Measurements from ENCODE around the gene ELOB.
A peak's percentile ranks its signal among the peaks of the same experiment; 100 is the strongest.

The ELOB gene

DNA sequence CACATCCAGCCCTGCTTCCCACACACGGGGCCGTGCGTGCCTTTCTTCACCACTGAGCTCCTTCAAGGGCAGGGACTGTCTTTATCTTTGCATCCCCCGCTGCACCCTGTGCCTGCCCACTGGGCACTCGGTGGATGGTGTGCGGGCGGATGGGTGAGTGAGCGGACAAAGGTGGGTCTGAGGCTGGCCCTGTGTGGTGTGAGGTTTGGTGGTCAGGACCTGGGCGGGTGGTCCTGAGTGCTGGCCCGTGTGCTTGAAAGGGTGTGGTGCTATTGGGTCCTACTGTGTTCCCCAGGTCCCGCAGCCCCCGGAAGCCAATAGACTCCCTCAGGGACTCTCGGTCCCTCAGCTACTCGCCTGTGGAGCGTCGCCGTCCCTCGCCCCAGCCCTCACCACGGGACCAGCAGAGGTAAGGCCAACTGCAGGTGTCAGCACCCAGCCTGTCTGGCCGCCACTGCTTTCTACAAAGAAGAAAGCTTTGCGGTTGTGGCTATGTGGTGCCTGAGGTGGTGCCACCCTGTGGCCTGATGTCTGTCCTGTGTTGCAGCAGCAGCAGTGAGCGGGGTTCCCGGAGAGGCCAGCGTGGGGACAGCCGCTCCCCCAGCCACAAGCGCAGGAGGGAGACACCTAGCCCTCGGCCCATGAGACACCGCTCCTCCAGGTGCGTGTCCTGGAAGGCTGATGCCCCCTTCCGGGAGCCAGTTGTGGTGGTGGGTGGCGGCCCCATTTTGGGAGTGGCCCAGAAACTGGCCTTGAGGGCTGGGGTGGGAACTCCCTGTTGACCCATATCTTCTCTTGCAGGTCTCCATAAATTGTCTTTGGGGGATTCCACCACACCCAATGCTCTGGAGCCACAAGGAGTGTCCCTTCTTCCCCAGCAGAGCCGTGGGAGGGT, 6.8 kb downstream of the ELOB start (continued):
- 0 out of 2 replicates have a peak, but pooled peaks have one; percentile 23 for TF ChIP-seq ZBTB48 (tag by site-specific recombination; IDR thresholded peaks at IDR 0.05)
- TF ChIP-seq EGR2 (tag by site-specific recombination; IDR thresholded peaks at IDR 0.05; ENCODE audit: low read depth) = peak; percentile 90
- TF ChIP-seq, protein P1, sequence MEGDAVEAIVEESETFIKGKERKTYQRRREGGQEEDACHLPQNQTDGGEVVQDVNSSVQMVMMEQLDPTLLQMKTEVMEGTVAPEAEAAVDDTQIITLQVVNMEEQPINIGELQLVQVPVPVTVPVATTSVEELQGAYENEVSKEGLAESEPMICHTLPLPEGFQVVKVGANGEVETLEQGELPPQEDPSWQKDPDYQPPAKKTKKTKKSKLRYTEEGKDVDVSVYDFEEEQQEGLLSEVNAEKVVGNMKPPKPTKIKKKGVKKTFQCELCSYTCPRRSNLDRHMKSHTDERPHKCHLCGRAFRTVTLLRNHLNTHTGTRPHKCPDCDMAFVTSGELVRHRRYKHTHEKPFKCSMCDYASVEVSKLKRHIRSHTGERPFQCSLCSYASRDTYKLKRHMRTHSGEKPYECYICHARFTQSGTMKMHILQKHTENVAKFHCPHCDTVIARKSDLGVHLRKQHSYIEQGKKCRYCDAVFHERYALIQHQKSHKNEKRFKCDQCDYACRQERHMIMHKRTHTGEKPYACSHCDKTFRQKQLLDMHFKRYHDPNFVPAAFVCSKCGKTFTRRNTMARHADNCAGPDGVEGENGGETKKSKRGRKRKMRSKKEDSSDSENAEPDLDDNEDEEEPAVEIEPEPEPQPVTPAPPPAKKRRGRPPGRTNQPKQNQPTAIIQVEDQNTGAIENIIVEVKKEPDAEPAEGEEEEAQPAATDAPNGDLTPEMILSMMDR (tag by site-specific recombination; IDR thresholded peaks at IDR 0.05) = peak; percentile 78
- TF ChIP-seq, protein P2, sequence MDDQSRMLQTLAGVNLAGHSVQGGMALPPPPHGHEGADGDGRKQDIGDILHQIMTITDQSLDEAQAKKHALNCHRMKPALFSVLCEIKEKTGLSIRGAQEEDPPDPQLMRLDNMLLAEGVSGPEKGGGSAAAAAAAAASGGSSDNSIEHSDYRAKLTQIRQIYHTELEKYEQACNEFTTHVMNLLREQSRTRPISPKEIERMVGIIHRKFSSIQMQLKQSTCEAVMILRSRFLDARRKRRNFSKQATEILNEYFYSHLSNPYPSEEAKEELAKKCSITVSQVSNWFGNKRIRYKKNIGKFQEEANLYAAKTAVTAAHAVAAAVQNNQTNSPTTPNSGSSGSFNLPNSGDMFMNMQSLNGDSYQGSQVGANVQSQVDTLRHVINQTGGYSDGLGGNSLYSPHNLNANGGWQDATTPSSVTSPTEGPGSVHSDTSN (CRISPR knock-in tag; IDR thresholded peaks at IDR 0.05) = no peak
- TF ChIP-seq, protein P3, sequence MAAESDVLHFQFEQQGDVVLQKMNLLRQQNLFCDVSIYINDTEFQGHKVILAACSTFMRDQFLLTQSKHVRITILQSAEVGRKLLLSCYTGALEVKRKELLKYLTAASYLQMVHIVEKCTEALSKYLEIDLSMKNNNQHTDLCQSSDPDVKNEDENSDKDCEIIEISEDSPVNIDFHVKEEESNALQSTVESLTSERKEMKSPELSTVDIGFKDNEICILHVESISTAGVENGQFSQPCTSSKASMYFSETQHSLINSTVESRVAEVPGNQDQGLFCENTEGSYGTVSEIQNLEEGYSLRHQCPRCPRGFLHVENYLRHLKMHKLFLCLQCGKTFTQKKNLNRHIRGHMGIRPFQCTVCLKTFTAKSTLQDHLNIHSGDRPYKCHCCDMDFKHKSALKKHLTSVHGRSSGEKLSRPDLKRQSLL (tag by site-specific recombination; IDR thresholded peaks at IDR 0.05) = 0 out of 2 replicates have a peak, but pooled peaks have one; percentile 10

GRCh38 chr16:2769675-2770056, 7.4 kb downstream of the ELOB start:
- H3K9me3 ChIP-seq (ENCODE audit: control insufficient read depth, insufficient read depth, low read depth, low read length) = no peaks in the 10 kb centered on the region
- H3K36me3 ChIP-seq (ENCODE audit: control insufficient read depth in 2 of 2, insufficient read depth in 1 of 2, low read length in 2 of 2) = peaks cover 14 to 98% of the 10 kb centered on the region in 2 experiments
- ChIA-PET POLR2A (interaction anchor here (0.5 to 1.4 kb wide), 2 partner anchors 17 to 33 kb away, joined by 5 read pairs; partner anchors contain the start of gene SRRM2), CTCF (interaction anchor here (0.6 to 1.7 kb wide), 3 partner anchors 16 to 114 kb away, joined by 3 read pairs; partner anchors contain the start of gene FLYWCH2)
- no peaks in the 10 kb centered on the region; the same call in 1 of the 2 replicates for H3K4me1 ChIP-seq (ENCODE audit: control insufficient read depth, insufficient read depth, low read length)
- peak overlapping the region; percentile 52; the same call in 1 of the 2 replicates for H3K27ac ChIP-seq (ENCODE audit: extremely low read depth, low read depth, low read length)
- H3K4me3 ChIP-seq (ENCODE audit: low read depth, low read length) = no peak overlapping the region
- TF ChIP-seq ZNF24 (tag by site-specific recombination; IDR thresholded peaks at IDR 0.05) (no peak), ZNF433 (tag by site-specific recombination; IDR thresholded peaks at IDR 0.05; ENCODE audit: low read depth) (no peak), ZNF335 (tag by site-specific recombination; conservative IDR thresholded peaks at IDR 0.05) (no peak), ZNF2 (tag by site-specific recombination; IDR thresholded peaks at IDR 0.05) (no peak), KLF1 (tag by site-specific recombination; IDR thresholded peaks at IDR 0.05) (peak; percentile 96), ZNF530 (tag by site-specific recombination; IDR thresholded peaks at IDR 0.05; ENCODE audit: low read depth) (no peak), ZNF626 (tag by site-specific recombination; IDR thresholded peaks at IDR 0.05) (no peak), ZNF600 (tag by site-specific recombination; IDR thresholded peaks at IDR 0.05) (peak; percentile 75), GFI1B (tag by site-specific recombination; IDR thresholded peaks at IDR 0.05) (no peak), SP2 (tag by site-specific recombination; IDR thresholded peaks at IDR 0.05) (peak; percentile 45), ZNF16 (tag by site-specific recombination; IDR thresholded peaks at IDR 0.05; ENCODE audit: low read depth) (no peak), ZNF404 (tag by site-specific recombination; IDR thresholded peaks at IDR 0.05) (no peak), ZNF514 (tag by site-specific recombination; IDR thresholded peaks at IDR 0.05) (no peak), HOXD13 (CRISPR knock-in tag; IDR thresholded peaks at IDR 0.05; ENCODE audit: borderline replicate concordance) (no peak), SP3 (tag by site-specific recombination; IDR thresholded peaks at IDR 0.05) (peak; percentile 45; the same call in 1 of the 2 replicates), ZBTB26 (tag by site-specific recombination; optimal IDR thresholded peaks at IDR 0.05) (no peak), ZNF391 (tag by site-specific recombination; IDR thresholded peaks at IDR 0.05; ENCODE audit: borderline replicate concordance, low read depth) (no peak)
- TF ChIP-seq, protein P4, sequence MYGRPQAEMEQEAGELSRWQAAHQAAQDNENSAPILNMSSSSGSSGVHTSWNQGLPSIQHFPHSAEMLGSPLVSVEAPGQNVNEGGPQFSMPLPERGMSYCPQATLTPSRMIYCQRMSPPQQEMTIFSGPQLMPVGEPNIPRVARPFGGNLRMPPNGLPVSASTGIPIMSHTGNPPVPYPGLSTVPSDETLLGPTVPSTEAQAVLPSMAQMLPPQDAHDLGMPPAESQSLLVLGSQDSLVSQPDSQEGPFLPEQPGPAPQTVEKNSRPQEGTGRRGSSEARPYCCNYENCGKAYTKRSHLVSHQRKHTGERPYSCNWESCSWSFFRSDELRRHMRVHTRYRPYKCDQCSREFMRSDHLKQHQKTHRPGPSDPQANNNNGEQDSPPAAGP (tag by site-specific recombination; IDR thresholded peaks at IDR 0.05) = peak; percentile 81
- TF ChIP-seq, protein P5, sequence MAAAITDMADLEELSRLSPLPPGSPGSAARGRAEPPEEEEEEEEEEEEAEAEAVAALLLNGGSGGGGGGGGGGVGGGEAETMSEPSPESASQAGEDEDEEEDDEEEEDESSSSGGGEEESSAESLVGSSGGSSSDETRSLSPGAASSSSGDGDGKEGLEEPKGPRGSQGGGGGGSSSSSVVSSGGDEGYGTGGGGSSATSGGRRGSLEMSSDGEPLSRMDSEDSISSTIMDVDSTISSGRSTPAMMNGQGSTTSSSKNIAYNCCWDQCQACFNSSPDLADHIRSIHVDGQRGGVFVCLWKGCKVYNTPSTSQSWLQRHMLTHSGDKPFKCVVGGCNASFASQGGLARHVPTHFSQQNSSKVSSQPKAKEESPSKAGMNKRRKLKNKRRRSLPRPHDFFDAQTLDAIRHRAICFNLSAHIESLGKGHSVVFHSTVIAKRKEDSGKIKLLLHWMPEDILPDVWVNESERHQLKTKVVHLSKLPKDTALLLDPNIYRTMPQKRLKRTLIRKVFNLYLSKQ (tag by site-specific recombination; IDR thresholded peaks at IDR 0.05; ENCODE audit: borderline replicate concordance) = no peak
- TF ChIP-seq, protein P6, sequence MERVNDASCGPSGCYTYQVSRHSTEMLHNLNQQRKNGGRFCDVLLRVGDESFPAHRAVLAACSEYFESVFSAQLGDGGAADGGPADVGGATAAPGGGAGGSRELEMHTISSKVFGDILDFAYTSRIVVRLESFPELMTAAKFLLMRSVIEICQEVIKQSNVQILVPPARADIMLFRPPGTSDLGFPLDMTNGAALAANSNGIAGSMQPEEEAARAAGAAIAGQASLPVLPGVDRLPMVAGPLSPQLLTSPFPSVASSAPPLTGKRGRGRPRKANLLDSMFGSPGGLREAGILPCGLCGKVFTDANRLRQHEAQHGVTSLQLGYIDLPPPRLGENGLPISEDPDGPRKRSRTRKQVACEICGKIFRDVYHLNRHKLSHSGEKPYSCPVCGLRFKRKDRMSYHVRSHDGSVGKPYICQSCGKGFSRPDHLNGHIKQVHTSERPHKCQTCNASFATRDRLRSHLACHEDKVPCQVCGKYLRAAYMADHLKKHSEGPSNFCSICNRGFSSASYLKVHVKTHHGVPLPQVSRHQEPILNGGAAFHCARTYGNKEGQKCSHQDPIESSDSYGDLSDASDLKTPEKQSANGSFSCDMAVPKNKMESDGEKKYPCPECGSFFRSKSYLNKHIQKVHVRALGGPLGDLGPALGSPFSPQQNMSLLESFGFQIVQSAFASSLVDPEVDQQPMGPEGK (tag by site-specific recombination; IDR thresholded peaks at IDR 0.05) = peak; percentile 55
